ENCODE data around the gene MAGEA8.
"Not testable (repeated sequence)": the region's sequence is repeated elsewhere in the genome, so short reads cannot be mapped to it uniquely, and the experiment has no call there.

DNA sequence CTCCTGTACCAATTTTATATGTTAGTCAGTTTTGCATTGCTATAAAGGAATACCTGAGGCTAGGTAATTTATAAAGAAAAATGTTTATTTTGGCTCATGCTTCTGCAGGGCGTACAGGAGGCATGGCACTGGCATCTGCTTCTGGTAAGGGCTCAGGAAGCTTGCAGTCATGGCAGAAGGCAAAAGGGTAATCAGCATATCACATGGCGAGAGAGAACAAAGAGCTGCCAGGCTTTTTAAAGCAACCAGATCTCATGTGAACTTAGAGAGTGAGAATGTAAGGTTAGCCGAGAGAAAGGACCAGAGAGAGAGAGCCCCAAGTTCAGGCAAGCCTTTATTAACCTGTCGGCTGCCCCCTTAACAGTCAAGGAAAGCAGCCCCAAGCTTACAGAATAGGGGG is 42.9 kb downstream of the MAGEA8 start:
- TF ChIP-seq, protein P1, sequence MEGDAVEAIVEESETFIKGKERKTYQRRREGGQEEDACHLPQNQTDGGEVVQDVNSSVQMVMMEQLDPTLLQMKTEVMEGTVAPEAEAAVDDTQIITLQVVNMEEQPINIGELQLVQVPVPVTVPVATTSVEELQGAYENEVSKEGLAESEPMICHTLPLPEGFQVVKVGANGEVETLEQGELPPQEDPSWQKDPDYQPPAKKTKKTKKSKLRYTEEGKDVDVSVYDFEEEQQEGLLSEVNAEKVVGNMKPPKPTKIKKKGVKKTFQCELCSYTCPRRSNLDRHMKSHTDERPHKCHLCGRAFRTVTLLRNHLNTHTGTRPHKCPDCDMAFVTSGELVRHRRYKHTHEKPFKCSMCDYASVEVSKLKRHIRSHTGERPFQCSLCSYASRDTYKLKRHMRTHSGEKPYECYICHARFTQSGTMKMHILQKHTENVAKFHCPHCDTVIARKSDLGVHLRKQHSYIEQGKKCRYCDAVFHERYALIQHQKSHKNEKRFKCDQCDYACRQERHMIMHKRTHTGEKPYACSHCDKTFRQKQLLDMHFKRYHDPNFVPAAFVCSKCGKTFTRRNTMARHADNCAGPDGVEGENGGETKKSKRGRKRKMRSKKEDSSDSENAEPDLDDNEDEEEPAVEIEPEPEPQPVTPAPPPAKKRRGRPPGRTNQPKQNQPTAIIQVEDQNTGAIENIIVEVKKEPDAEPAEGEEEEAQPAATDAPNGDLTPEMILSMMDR (IDR thresholded peaks at IDR 0.05; ENCODE audit: insufficient read depth, low read depth, low read length), result not testable (repeated sequence)
- TF ChIP-seq EZH2 (IDR thresholded peaks at IDR 0.05; ENCODE audit: insufficient read depth, low read length), result not testable (repeated sequence)

Measured in astrocyte (in vitro differentiated cells and primary cell).